Gastrocnemius medialis (tissue), 4 donors: ENCODE measurements around the gene RPS14. TPM values are rescaled to one million over a fixed set of nuclear protein-coding genes. Genes with fewer than 3 reads are reported as not detected.
A peak's percentile ranks its signal among the peaks of the same experiment; 100 is the strongest.

ENCODE experiments used
- ATAC-seq, 2 donors: fragments of 150-250 bp; one replicate each; pipeline ENCODE4 v1.9.1; 2016
- DNase-seq, 2 donors: peaks; one replicate each; pipeline ENCODE4 v3.0.0-alpha.2; 2019
- H3K27ac ChIP-seq, 4 donors: fragments of 200-600 bp; sonication (generic); 1 replicate in 1 of 4; 2 replicates in 3 of 4; pipeline ENCODE4 v1.5.1; 2016 to 2018; ENCODE audit warnings: mild to moderate bottlenecking in 2 of 4, moderate library complexity in 1 of 4
- H3K27me3 ChIP-seq, 3 donors: fragments of 200-600 bp; sonication (generic) in 2 of 3; 1 replicate in 1 of 3; 2 replicates in 2 of 3; pipeline versions ENCODE4 v1.5.1 to v1.6.0; 2016 to 2019; ENCODE audit warnings: mild to moderate bottlenecking in 1 of 3, moderate library complexity in 1 of 3
- H3K36me3 ChIP-seq, 2 donors: fragments of 200-600 bp; sonication (generic) in 1 of 2; one replicate each; pipeline ENCODE4 v1.5.1; 2017 to 2018
- H3K4me1 ChIP-seq, 2 donors: fragments of 200-600 bp; sonication (generic) in 1 of 2; one replicate each; pipeline ENCODE4 v1.5.1; 2016 to 2017; ENCODE audit warnings: mild to moderate bottlenecking in 2 of 2
- H3K4me3 ChIP-seq, 4 donors: fragments of 200-600 bp; sonication (generic) in 3 of 4; 1 replicate in 1 of 4; 2 replicates in 3 of 4; pipeline ENCODE4 v1.5.1; 2016 to 2019; ENCODE audit warnings: mild to moderate bottlenecking in 2 of 4
- H3K9me3 ChIP-seq, 3 donors: fragments of 200-600 bp; sonication (generic) in 2 of 3; 1 replicate in 1 of 3; 2 replicates in 2 of 3; pipeline ENCODE4 v1.5.1; 2016 to 2019
- POLR2A ChIP-seq, 2 donors: fragments of 450-650 bp; IDR thresholded peaks; one replicate each; pipeline ENCODE4 v1.6.1; 2017; ENCODE audit warnings: antibody characterized with exemption in 2 of 2, mild to moderate bottlenecking in 2 of 2, moderate library complexity in 2 of 2
- in situ Hi-C, 4 donors: fragments of 200-750 bp; cut with MboI; loops; one replicate each; pipeline versions ENCODE4 v1.15.0 to v1.8.0; 2017; ENCODE audit warnings: low sequenced_read_pairs in 4 of 4
- intact Hi-C: fragments of 100-400 bp; cut with DNase I; formaldehyde crosslinking; loops from one replicate; pipeline ENCODE4 v1.15.1; 2023; ENCODE audit warnings: low total_unique reads
- total RNA-seq, 4 donors: library from RNA; depleted of rRNA; stranded (reverse); fragments of >200 nt; gene quantifications; one replicate each; pipeline versions ENCODE4 v1.1.0 to v1.2.3, GENCODE V29; 2016
- TF ChIP-seq, protein P1 (sequence below), 5 experiments: fragments of 450-650 bp in 3 of 5; fragments of 200-600 bp in 2 of 5; sonication (generic) in 2 of 5; IDR thresholded peaks in 4 of 5; conservative IDR thresholded peaks in 1 of 5; 1 replicate in 4 of 5; 2 replicates in 1 of 5; pipeline ENCODE4 v1.5.1; 2016 to 2019; ENCODE audit warnings: antibody characterized with exemption in 5 of 5, mild to moderate bottlenecking in 3 of 5, moderate library complexity in 3 of 5

RPS14 gene
- total RNA-seq, 4 donors from 2014 or later = 1,865 to 2,215 (median 2,024) TPM

- peak overlapping the region; percentile 70 to 97 (median 86) for H3K4me3 ChIP-seq
- peaks cover 13 to 17% of the 10 kb centered on the region in 2 donors for H3K4me1 ChIP-seq
- no peaks in the 10 kb centered on the region for H3K9me3 ChIP-seq
- in situ Hi-C loops (no loop called here), intact Hi-C loops (loop anchor here (10.0 kb wide), 1 partner anchor 226 kb away; no protein-coding TSS in a partner anchor)
- no peaks in the 10 kb centered on the region for H3K27me3 ChIP-seq
- DNase-seq (no peak), ATAC-seq (peak in 1 of 2 donors; percentile 10)
- peaks cover 0 to 47% of the 10 kb centered on the region in 2 donors for H3K36me3 ChIP-seq
- TF ChIP-seq, protein P1, sequence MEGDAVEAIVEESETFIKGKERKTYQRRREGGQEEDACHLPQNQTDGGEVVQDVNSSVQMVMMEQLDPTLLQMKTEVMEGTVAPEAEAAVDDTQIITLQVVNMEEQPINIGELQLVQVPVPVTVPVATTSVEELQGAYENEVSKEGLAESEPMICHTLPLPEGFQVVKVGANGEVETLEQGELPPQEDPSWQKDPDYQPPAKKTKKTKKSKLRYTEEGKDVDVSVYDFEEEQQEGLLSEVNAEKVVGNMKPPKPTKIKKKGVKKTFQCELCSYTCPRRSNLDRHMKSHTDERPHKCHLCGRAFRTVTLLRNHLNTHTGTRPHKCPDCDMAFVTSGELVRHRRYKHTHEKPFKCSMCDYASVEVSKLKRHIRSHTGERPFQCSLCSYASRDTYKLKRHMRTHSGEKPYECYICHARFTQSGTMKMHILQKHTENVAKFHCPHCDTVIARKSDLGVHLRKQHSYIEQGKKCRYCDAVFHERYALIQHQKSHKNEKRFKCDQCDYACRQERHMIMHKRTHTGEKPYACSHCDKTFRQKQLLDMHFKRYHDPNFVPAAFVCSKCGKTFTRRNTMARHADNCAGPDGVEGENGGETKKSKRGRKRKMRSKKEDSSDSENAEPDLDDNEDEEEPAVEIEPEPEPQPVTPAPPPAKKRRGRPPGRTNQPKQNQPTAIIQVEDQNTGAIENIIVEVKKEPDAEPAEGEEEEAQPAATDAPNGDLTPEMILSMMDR (IDR thresholded peaks at IDR 0.05 in 4 of 5, conservative IDR thresholded peaks at IDR 0.05 in 1 of 5) = no peak
- TF ChIP-seq POLR2A (IDR thresholded peaks at IDR 0.05) = no peak
- peak overlapping the region; percentile 92 to 95 (median 94) for H3K27ac ChIP-seq
Observed at GRCh38 chr5:150448334-150448733, 1.2 kb downstream of the RPS14 start.

DNA sequence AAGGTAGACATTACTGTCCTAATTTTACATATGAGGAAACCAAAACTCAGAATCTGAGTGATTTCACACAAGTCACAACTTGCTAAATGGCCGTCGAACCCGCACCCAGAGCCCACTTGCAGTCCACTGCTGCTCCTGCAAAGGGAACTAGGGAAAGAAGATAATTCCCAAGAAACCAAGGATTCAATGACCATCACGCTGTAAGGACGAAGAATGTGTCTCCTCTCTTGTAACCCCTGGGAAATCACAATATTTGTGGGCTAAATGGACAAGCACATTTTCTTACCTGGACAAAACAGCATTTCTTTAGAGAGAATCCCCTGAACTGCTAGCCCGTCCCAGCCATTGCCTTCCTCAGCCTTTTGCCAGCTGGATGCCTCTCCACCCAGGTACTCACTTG is 2.4 kb downstream of the RPS14 start:
- H3K4me1 ChIP-seq = peaks cover 19 to 21% of the 10 kb centered on the region in 2 donors
- no peaks in the 10 kb centered on the region for H3K27me3 ChIP-seq
- intact Hi-C loops (loop anchor here (10.0 kb wide), 1 partner anchor 228 kb away; no protein-coding TSS in a partner anchor), in situ Hi-C loops (no loop called here)
- H3K36me3 ChIP-seq = peaks cover 0 to 49% of the 10 kb centered on the region in 2 donors
- ATAC-seq = no peak
- TF ChIP-seq POLR2A (IDR thresholded peaks at IDR 0.05) = no peak
- TF ChIP-seq, protein P1 (IDR thresholded peaks at IDR 0.05 in 4 of 5, conservative IDR thresholded peaks at IDR 0.05 in 1 of 5) = no peak
- no peaks in the 10 kb centered on the region for H3K9me3 ChIP-seq
- no peak for DNase-seq
- no peak overlapping the region for H3K4me3 ChIP-seq
- H3K27ac ChIP-seq = no peak overlapping the region

DNA sequence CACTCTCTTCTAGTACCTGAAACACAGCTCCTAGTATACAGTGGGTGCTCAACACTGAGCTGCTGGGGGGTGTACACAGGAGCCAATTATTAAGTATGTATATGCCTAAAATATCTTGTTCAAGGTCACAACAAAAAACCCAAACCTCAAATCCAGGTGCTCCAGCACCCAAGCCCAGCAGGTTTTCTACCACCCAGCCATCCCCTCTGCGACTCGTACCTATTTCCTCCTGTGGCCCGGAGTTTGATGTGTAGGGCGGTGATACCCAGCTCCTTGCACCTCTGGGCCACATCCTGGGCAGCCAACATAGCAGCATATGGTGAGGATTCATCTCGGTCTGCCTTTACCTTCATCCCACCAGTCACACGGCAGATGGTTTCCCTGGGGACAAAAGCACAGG is 3.0 kb downstream of the RPS14 start:
- Histone ChIP-seq H3K27me3 (no peaks in the 10 kb centered on the region), H3K4me3 (no peak overlapping the region), H3K4me1 (peaks cover 25 to 27% of the 10 kb centered on the region in 2 donors), H3K9me3 (no peaks in the 10 kb centered on the region), H3K27ac (no peak overlapping the region), H3K36me3 (peaks cover 0 to 49% of the 10 kb centered on the region in 2 donors)
- ATAC-seq (no peak), DNase-seq (no peak)
- TF ChIP-seq, protein P1 (IDR thresholded peaks at IDR 0.05 in 4 of 5, conservative IDR thresholded peaks at IDR 0.05 in 1 of 5) = no peak
- no peak for TF ChIP-seq POLR2A (IDR thresholded peaks at IDR 0.05)
- intact Hi-C loops = loop anchor here (10.0 kb wide), 1 partner anchor 228 kb away; no protein-coding TSS in a partner anchor
- in situ Hi-C loops = no loop called here

DNA sequence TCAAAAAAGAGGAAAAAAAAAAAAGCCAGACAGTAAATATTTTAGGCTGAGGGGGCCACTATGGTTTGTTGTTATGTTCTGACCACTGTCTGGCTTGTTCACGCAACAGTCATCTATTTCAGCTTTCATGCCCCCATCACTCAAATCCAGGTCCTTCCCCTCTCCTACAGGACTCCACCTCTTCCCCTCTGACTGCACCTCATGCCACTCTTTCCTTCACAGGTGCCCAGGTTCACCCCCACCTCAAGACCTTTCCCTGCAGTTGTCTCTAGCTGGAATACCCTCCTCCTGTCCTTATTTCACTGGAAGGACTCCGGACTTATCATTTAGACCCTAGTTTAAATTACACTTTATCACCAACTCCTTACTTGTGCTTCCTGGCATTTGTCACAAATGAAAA is 3.5 kb downstream of the RPS14 start:
- in situ Hi-C loops (no loop called here), intact Hi-C loops (loop anchor here (10.0 kb wide), 1 partner anchor 229 kb away; no protein-coding TSS in a partner anchor)
- H3K4me3 ChIP-seq = no peak overlapping the region
- DNase-seq = no peak
- peaks cover 0 to 49% of the 10 kb centered on the region in 2 donors for H3K36me3 ChIP-seq
- no peak overlapping the region for H3K27ac ChIP-seq
- H3K9me3 ChIP-seq = no peaks in the 10 kb centered on the region
- TF ChIP-seq, protein P1 (IDR thresholded peaks at IDR 0.05 in 4 of 5, conservative IDR thresholded peaks at IDR 0.05 in 1 of 5) = no peak
- TF ChIP-seq POLR2A (IDR thresholded peaks at IDR 0.05) = no peak
- no peak for ATAC-seq
- H3K4me1 ChIP-seq = peaks cover 27% of the 10 kb centered on the region in 2 donors
- no peaks in the 10 kb centered on the region for H3K27me3 ChIP-seq

- TF ChIP-seq, protein P1 (IDR thresholded peaks at IDR 0.05 in 4 of 5, conservative IDR thresholded peaks at IDR 0.05 in 1 of 5) = no peak
- TF ChIP-seq POLR2A (IDR thresholded peaks at IDR 0.05) = no peak
- intact Hi-C loops = loop anchor here (10.0 kb wide), 1 partner anchor 230 kb away; no protein-coding TSS in a partner anchor
- Histone ChIP-seq H3K4me3 (no peak overlapping the region), H3K27ac (no peak overlapping the region), H3K4me1 (peaks cover 27% of the 10 kb centered on the region in 2 donors), H3K9me3 (no peaks in the 10 kb centered on the region), H3K27me3 (no peaks in the 10 kb centered on the region), H3K36me3 (peaks cover 0 to 49% of the 10 kb centered on the region in 2 donors)
- DNase-seq = no peak
- in situ Hi-C loops = no loop called here
- ATAC-seq = no peak
Observed at GRCh38 chr5:150444770-150445169, 4.8 kb downstream of the RPS14 start.
